Stimulated activated CD8-positive, alpha-beta memory T cell treated with anti-CD3 and anti-CD28 coated beads, Interleukin-4, amount 100 ng/mL, for 24 hours (primary cell): ENCODE results near the gene SIGLEC15.

Experiments
- DNase-seq: peaks from one replicate; pipeline ENCODE4 v3.0.0-alpha.2; 2020; ENCODE audit warnings: low read depth

SIGLEC15 gene

DNA sequence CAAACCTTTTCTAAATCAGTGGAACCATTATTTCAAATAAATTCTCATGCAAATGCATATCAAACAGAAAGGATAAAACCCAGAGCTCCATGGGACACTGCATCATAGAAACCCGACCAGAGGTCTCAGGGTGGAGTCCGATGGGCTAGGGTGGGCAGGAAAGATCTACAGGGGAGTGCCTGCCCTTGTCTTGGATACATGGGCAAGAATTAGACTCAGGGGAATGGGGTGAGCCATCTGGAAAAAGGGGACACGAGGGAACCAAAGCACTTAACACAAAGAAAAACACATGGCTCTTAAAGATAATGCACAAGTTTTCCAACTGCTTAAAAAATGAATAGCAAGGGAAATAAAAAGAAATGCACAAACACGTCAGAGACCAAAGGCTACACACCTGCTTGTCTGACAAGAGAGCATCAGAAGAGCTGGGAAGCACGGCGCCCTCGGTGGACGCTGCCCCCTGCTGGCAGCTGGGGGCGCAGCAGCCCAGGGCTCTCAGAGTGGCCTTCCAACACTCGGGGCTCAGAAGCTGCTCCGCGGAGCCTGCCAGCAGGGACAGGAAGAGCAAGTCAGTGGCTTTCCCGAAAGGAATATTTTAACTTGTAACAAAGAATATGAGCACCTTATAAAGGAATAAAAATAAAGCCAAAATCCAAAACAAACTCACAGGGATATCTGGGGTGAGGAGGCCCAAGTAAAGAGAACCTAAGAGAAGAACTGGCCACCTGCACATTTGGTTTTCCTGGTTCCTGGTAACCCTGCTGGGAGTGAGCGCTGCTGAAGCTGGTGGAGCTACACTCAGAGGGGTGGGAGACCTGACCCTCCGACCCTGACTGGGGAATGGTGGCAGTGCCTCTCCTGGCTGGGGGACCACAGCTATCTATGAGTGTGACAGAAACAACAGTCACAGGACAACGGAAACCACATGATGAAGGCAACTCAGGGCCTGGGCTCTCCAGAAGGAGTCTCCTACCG is 54.5 kb downstream of the SIGLEC15 start:
- peak; percentile 55 for DNase-seq

DNA sequence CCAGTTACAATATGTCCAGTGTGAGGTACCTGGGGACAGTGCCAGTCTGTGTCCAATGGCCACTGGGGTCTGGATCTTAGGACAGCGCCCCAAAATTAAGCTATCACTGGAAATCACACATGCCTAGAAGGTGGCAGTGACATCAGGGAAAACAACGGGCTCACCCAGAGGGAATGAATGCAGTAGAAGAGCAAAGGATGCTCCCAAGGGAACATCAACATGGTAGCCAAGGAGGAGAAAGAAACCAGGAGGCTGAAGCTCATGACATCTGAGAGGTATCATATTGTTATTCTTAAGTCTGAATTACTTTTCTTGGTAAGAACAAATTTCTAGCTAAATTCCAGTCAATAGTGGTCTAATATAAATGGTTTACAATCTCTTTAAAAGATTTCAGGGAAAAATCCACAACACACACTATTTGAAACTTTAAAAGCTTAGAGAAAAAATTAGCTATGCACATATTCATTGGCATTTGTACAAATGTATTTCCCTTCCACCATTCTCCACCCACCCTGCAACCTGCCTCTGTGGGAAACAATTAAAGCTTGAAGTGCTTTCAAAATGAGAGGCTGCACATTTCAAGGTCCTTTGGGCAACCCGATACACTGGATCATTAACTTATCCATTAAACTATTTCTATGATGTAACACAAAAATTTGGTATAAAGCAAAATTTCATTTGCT is 55.5 kb downstream of the SIGLEC15 start:
- no peak for DNase-seq

DNA sequence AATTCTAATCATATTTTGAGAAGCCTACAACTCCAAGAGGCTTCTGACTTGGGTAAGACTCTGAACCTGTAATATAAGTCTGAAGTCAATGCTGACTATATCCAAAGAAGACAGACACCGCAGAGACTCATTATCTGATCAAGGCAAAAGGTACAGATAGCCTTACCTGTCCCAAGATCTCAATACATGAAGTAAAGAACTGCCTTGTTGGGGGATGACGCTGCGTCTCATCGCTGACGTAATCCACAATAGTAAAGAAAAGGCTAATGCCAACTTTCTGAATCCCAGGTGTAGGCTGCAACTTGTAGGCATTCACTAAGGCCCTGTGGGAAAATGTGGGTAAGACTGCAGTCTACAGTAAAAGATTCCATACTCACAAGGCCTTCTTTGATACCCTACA is 62.1 kb downstream of the SIGLEC15 start:
- DNase-seq: no peak

GRCh38 chr18:45889419-45890064 is 64.1 kb downstream of the SIGLEC15 start:
- no peak for DNase-seq

- DNase-seq: no peak
These were observed 65.1 kb downstream of the SIGLEC15 start for GRCh38 chr18:45890606-45891005.

GRCh38 chr18:45891806-45892205 is 66.3 kb downstream of the SIGLEC15 start:
- DNase-seq: no peak
